ENCODE data around the gene VWA7. TPM values are rescaled to one million over a fixed set of nuclear protein-coding genes. Genes with fewer than 3 reads are reported as not detected.
A peak's percentile ranks its signal among the peaks of the same experiment; 100 is the strongest.
"Not testable (repeated sequence)": the region's sequence is repeated elsewhere in the genome, so short reads cannot be mapped to it uniquely, and the experiment has no call there.

Gene VWA7
- total RNA-seq, 1 donor from 2014 or later, result 1.0 TPM

DNA sequence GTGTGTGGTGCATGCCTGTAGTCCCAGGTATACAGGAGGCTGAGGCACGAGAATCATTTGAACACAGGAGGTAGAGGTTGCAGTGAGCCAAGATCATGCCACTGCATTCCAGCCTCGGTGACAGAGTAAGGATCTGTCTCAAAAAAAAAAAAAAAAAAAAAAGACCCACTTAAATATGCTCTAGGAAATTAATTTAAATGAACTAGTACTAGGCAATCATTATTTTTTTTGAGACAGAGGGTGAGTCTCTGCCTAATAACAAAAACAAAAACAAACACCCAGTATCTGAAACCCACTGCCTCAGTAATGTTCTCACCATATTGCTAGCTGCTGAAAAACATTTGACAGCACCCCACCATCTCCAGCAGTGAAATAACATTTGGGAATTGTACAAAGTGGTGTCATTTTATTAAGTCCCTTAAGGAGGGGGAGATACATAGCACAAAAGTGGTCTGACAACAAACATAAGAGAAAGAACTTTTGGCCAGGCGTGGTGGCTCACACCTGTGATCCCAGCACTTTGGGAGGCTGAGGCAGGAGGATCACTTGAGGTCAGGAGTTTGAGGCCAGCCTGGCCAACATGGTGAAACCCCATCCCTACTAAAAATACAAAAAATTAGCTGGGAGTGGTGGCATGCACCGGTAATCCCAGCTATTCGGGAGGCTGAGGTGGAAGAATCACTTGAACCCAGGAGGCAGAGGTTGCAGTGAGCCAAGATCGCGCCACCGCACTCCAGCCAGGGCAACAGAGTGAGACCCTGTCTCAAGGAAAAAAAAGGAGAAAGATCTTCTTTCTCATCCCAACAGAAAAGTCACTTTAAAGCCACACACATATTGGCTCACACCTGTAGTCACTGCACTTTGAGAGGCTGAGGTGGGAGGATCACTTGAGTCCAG lies 24.2 kb upstream of the VWA7 start:
- not testable (repeated sequence) for H3K9ac ChIP-seq (ENCODE audit: low read depth in 1 of 3, low read length in 3 of 3); H3K4me3 ChIP-seq (ENCODE audit: low read length in 3 of 3); H3K36me3 ChIP-seq (ENCODE audit: control insufficient read depth in 3 of 3, insufficient read depth in 3 of 3, low read length in 3 of 3); H3K27ac ChIP-seq (ENCODE audit: low read depth, low read length); H3K27me3 ChIP-seq (ENCODE audit: control insufficient read depth in 3 of 3, insufficient read depth in 3 of 3, low read length in 3 of 3); H3K9me3 ChIP-seq (ENCODE audit: control insufficient read depth in 3 of 3, low read length in 3 of 3)
- peaks cover 12 to 15% (median 12%) of the 10 kb centered on the region in 3 donors for H3K4me1 ChIP-seq (ENCODE audit: control insufficient read depth in 3 of 3, insufficient read depth in 3 of 3, low read length in 3 of 3)

DNA sequence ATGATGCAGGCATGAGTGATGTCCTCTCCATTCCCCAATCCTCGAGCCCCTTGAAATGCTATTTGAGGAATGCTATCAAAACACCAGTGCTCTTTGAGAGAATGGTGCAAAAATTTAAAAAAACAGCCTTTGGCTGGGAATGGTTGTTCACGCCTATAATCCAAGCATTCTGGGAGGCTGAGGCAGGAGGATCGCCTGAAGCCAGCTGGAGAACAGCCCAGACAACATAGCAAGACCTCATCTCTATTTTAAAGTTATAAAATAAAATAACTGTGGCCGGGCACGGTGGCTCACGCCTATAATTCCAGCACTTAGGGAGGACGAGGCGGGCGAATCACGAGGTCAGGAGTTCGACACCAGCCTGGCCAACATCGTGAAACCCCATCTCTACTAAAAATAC lies 22.7 kb upstream of the VWA7 start:
- H3K4me1 ChIP-seq (ENCODE audit: control insufficient read depth in 3 of 3, insufficient read depth in 3 of 3, low read length in 3 of 3), result peaks cover 13 to 16% (median 14%) of the 10 kb centered on the region in 3 donors
- peaks cover 0 to 5% (median 4%) of the 10 kb centered on the region in 3 donors for H3K36me3 ChIP-seq (ENCODE audit: control insufficient read depth in 3 of 3, insufficient read depth in 3 of 3, low read length in 3 of 3)
- H3K27ac ChIP-seq (ENCODE audit: low read depth, low read length), result no peak overlapping the region
- H3K4me3 ChIP-seq (ENCODE audit: low read length in 3 of 3), result no peak overlapping the region
- H3K9ac ChIP-seq (ENCODE audit: low read depth in 1 of 3, low read length in 3 of 3), result no peak overlapping the region
- H3K9me3 ChIP-seq (ENCODE audit: control insufficient read depth in 3 of 3, low read length in 3 of 3), result no peaks in the 10 kb centered on the region
- no peaks in the 10 kb centered on the region for H3K27me3 ChIP-seq (ENCODE audit: control insufficient read depth in 3 of 3, insufficient read depth in 3 of 3, low read length in 3 of 3)

DNA sequence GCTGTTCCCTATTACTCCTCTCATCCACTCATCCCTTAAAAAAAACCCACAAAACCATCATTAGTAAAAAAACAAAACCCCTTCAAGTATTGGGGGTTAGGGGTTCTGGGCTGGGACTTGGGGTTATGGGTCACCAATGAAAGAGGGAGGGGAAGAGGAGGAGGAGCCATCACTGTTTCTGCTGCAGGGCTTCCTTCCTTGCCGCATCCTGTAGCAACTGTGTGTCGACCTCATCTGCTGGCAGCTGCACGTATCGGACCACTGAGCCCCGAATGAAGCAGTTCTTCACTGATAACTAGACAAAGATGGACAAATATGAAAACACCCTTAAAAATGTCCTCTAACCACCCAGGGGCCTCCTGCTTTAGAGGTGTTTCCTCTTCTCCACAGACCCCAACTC lies 20.5 kb upstream of the VWA7 start:
- Histone ChIP-seq H3K4me1 (ENCODE audit: control insufficient read depth in 3 of 3, insufficient read depth in 3 of 3, low read length in 3 of 3) (peaks cover 21 to 24% (median 23%) of the 10 kb centered on the region in 3 donors), H3K4me3 (ENCODE audit: low read length in 3 of 3) (no peak overlapping the region), H3K36me3 (ENCODE audit: control insufficient read depth in 3 of 3, insufficient read depth in 3 of 3, low read length in 3 of 3) (peaks cover 3 to 5% (median 4%) of the 10 kb centered on the region in 3 donors), H3K27ac (ENCODE audit: low read depth, low read length) (peak overlapping the region; percentile 37), H3K27me3 (ENCODE audit: control insufficient read depth in 3 of 3, insufficient read depth in 3 of 3, low read length in 3 of 3) (no peaks in the 10 kb centered on the region), H3K9ac (ENCODE audit: low read depth in 1 of 3, low read length in 3 of 3) (peak overlapping the region in 1 of 3 donors; percentile 16), H3K9me3 (ENCODE audit: control insufficient read depth in 3 of 3, low read length in 3 of 3) (no peaks in the 10 kb centered on the region)

DNA sequence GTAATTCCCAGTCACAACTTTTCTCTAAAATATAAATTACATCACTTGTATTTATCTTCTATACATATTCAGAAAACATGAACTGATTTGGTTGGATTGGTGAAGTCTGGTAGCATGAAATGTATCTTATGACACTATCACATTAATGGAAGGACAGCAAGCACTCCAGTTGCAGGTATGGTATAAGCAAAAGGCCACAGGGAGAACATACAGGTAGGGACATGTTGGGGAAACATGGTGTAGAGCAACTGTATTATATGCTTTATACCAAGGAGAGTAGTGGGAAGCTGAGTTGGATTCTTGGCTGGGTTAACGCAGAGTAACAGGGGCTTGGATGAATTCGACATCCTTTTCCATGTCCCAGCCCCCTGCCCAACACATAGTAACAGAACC lies 19.9 kb upstream of the VWA7 start:
- peaks cover 21 to 24% (median 23%) of the 10 kb centered on the region in 3 donors for H3K4me1 ChIP-seq (ENCODE audit: control insufficient read depth in 3 of 3, insufficient read depth in 3 of 3, low read length in 3 of 3)
- no peaks in the 10 kb centered on the region for H3K27me3 ChIP-seq (ENCODE audit: control insufficient read depth in 3 of 3, insufficient read depth in 3 of 3, low read length in 3 of 3)
- H3K4me3 ChIP-seq (ENCODE audit: low read length in 3 of 3), result no peak overlapping the region
- H3K9ac ChIP-seq (ENCODE audit: low read depth in 1 of 3, low read length in 3 of 3), result no peak overlapping the region
- peaks cover 8 to 11% (median 9%) of the 10 kb centered on the region in 3 donors for H3K36me3 ChIP-seq (ENCODE audit: control insufficient read depth in 3 of 3, insufficient read depth in 3 of 3, low read length in 3 of 3)
- no peaks in the 10 kb centered on the region for H3K9me3 ChIP-seq (ENCODE audit: control insufficient read depth in 3 of 3, low read length in 3 of 3)
- H3K27ac ChIP-seq (ENCODE audit: low read depth, low read length), result peak overlapping the region; percentile 37

DNA sequence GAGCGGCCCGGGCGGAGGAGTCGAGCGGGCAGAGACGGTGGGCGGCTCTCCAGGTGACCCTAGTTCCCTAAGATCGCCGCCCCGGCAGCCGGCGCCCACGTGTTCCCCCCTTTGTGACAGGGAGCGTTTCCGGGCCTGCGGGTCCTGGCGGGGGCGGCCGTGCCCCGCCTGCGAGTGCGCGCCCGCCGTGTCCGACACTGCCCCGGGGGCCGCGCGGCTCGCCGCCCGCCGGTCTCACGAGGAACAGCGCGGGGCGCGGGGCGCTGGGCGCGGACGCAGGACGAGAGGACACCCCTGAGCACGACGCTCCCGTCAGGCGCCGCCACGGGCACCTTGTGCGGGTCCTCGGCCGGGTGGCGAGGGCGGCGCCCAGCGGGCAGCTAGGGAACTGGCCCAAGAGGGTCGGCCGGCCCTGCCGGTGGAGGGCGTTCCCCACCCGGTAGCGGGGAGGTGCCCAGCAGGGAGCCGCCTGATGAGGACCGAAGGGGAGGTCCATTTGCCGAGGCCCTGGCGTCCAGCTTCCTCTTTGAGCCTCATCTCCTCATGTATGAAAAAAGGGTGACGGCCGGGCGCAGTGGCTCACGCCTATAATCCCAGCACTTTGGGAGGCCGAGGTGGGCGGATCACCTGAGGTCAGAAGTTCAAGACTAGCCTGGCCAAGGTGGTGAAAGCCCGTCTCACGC lies 18.6 kb upstream of the VWA7 start, which contains the start of gene VARS1:
TSS of gene VARS1 (minus strand) at position 137 of the 683 bp plus-strand sequence. CDS start 535 bp downstream, outside the sequence.
- Histone ChIP-seq H3K4me3 (ENCODE audit: low read length in 3 of 3) (peak within 1 kb of the TSS; percentile 92 to 96 (median 94)), H3K9me3 (ENCODE audit: control insufficient read depth in 3 of 3, low read length in 3 of 3) (no peaks in the 10 kb centered on the region), H3K4me1 (ENCODE audit: control insufficient read depth in 3 of 3, insufficient read depth in 3 of 3, low read length in 3 of 3) (peaks cover 21 to 24% (median 23%) of the 10 kb centered on the region in 3 donors), H3K36me3 (ENCODE audit: control insufficient read depth in 3 of 3, insufficient read depth in 3 of 3, low read length in 3 of 3) (peaks cover 15 to 18% (median 16%) of the 10 kb centered on the region in 3 donors), H3K27ac (ENCODE audit: low read depth, low read length) (peak within 1 kb of the TSS; percentile 97), H3K9ac (ENCODE audit: low read depth in 1 of 3, low read length in 3 of 3) (peak within 1 kb of the TSS; percentile 98 to 99 (median 98)), H3K27me3 (ENCODE audit: control insufficient read depth in 3 of 3, insufficient read depth in 3 of 3, low read length in 3 of 3) (no peaks in the 10 kb centered on the region)

DNA sequence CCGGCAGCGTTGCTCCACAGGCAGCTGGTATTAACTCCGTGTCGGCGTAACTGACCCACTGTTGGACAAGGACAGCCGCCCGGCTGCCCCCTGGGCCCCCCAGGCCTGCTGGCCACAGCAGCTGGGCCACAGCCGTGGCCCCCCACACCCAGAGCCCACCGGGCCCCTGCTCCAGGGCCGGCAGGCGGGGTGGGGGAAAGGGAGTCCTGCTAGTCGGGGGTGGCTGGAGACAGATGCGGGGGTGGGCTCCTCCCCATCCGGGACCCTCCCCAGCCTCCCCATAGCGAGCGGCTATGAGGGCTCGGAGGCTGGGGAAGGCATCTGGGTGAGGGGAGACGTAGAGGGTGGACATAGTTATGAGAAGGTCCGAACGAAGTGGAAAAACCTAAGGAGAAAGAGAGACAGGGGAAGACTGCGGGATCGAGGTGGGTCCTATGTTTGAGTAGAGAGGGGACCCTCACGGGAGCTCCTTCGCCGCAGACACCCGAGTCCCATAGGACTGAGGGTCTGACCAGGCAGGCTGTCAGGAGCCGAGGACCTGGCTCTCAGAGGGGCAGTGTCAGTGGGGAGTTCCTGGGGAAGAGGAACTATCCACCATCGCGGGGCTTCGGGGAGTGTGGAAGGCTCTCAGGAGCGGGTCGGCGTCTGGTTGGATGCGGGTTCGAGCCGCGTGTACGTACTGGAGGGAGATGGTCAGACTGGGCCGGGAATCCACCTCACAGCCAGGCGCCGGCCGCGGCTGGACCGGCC lies 17.9 kb upstream of the VWA7 start:
- Histone ChIP-seq H3K4me3 (ENCODE audit: low read length in 3 of 3) (peak overlapping the region; percentile 92 to 96 (median 94)), H3K36me3 (ENCODE audit: control insufficient read depth in 3 of 3, insufficient read depth in 3 of 3, low read length in 3 of 3) (peaks cover 15 to 18% (median 16%) of the 10 kb centered on the region in 3 donors), H3K27ac (ENCODE audit: low read depth, low read length) (peak overlapping the region; percentile 97), H3K4me1 (ENCODE audit: control insufficient read depth in 3 of 3, insufficient read depth in 3 of 3, low read length in 3 of 3) (peaks cover 21 to 24% (median 23%) of the 10 kb centered on the region in 3 donors), H3K9ac (ENCODE audit: low read depth in 1 of 3, low read length in 3 of 3) (peak overlapping the region; percentile 98 to 99 (median 98)), H3K27me3 (ENCODE audit: control insufficient read depth in 3 of 3, insufficient read depth in 3 of 3, low read length in 3 of 3) (no peaks in the 10 kb centered on the region), H3K9me3 (ENCODE audit: control insufficient read depth in 3 of 3, low read length in 3 of 3) (no peaks in the 10 kb centered on the region)

DNA sequence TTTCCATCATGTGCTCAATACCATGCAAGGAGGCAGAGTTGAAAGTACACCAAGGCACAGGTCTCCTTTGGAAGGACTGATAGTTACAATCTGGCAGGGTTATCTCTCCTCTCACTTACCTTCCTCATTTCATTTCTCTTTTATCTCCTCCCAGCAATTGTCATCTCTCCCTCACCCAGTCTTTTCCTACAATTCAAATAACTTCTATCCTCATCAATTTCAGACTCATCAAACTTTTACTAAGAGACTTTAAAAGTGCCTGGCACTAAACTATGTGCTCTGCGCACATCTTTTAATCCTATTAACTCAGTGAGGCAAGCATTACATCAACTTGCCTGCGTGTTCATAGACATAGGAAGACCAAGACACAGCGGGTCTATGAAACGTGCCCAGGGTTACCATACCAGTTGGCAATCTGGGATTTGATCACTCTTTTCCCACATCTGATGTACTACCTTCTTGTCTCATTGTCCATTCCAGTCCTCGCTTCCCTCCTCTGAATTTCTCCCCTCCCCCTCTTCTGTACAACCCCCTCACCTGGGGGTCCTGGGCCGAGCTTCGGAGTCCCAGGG lies 17.3 kb upstream of the VWA7 start:
- Histone ChIP-seq H3K27me3 (ENCODE audit: control insufficient read depth in 3 of 3, insufficient read depth in 3 of 3, low read length in 3 of 3) (no peaks in the 10 kb centered on the region), H3K27ac (ENCODE audit: low read depth, low read length) (peak overlapping the region; percentile 97), H3K36me3 (ENCODE audit: control insufficient read depth in 3 of 3, insufficient read depth in 3 of 3, low read length in 3 of 3) (peaks cover 17 to 18% (median 18%) of the 10 kb centered on the region in 3 donors), H3K4me1 (ENCODE audit: control insufficient read depth in 3 of 3, insufficient read depth in 3 of 3, low read length in 3 of 3) (peaks cover 21 to 25% (median 23%) of the 10 kb centered on the region in 3 donors), H3K4me3 (ENCODE audit: low read length in 3 of 3) (peak overlapping the region; percentile 92 to 96 (median 94)), H3K9me3 (ENCODE audit: control insufficient read depth in 3 of 3, low read length in 3 of 3) (no peaks in the 10 kb centered on the region), H3K9ac (ENCODE audit: low read depth in 1 of 3, low read length in 3 of 3) (peak overlapping the region; percentile 98 to 99 (median 98))

DNA sequence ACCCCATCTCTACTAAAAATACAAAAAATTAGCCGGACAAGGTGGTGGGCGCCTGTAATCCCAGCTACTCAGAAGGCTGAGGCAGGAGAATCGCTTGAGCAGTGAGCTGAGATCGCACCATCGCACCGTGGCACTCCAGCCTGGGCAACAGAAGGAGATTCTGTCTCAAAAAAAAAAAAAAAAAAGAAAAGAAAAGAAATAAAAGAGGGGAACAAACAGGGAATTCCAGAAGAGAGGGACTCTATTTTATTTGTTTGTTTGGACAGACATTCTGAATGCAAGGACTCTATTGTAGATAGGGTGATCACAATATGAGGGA lies 16.8 kb upstream of the VWA7 start:
- H3K4me3 ChIP-seq (ENCODE audit: low read length in 3 of 3); H3K9ac ChIP-seq (ENCODE audit: low read depth in 1 of 3, low read length in 3 of 3); H3K9me3 ChIP-seq (ENCODE audit: control insufficient read depth in 3 of 3, low read length in 3 of 3); H3K27me3 ChIP-seq (ENCODE audit: control insufficient read depth in 3 of 3, insufficient read depth in 3 of 3, low read length in 3 of 3); H3K27ac ChIP-seq (ENCODE audit: low read depth, low read length): not testable (repeated sequence)
- peaks cover 18 to 20% (median 20%) of the 10 kb centered on the region in 3 donors for H3K36me3 ChIP-seq (ENCODE audit: control insufficient read depth in 3 of 3, insufficient read depth in 3 of 3, low read length in 3 of 3)
- H3K4me1 ChIP-seq (ENCODE audit: control insufficient read depth in 3 of 3, insufficient read depth in 3 of 3, low read length in 3 of 3), result peaks cover 17 to 23% (median 21%) of the 10 kb centered on the region in 3 donors

DNA sequence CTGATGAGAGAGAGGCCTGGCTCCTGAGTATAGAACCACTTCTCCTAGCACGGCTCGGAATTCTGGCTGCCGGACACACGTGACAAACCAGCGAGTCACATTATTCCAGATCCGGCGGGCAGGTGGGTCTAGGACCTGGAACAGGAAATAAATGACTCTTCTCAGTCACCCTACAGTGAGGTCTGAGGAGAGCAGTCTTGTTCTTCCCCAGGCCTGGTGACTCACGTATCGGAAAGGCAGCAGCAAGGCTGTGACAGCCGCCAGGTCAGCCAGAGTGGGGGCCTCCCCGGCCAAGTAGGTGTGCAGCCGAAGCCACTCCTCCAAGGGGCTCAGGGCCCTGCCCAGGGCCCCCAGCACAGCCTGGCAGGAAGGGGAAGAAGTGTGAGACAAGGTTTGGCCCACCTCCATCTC lies 15.6 kb upstream of the VWA7 start:
- Histone ChIP-seq H3K9ac (ENCODE audit: low read depth in 1 of 3, low read length in 3 of 3) (no peak overlapping the region), H3K9me3 (ENCODE audit: control insufficient read depth in 3 of 3, low read length in 3 of 3) (no peaks in the 10 kb centered on the region), H3K27me3 (ENCODE audit: control insufficient read depth in 3 of 3, insufficient read depth in 3 of 3, low read length in 3 of 3) (no peaks in the 10 kb centered on the region), H3K36me3 (ENCODE audit: control insufficient read depth in 3 of 3, insufficient read depth in 3 of 3, low read length in 3 of 3) (peaks cover 18 to 20% (median 20%) of the 10 kb centered on the region in 3 donors), H3K27ac (ENCODE audit: low read depth, low read length) (no peak overlapping the region), H3K4me3 (ENCODE audit: low read length in 3 of 3) (no peak overlapping the region), H3K4me1 (ENCODE audit: control insufficient read depth in 3 of 3, insufficient read depth in 3 of 3, low read length in 3 of 3) (peaks cover 16 to 21% (median 18%) of the 10 kb centered on the region in 3 donors)

All from skeletal muscle tissue (tissue), 4 donors.